Measurements from ENCODE around the gene CEP72. TPM values are rescaled to one million over a fixed set of nuclear protein-coding genes. Genes with fewer than 3 reads are reported as not detected.
"Not testable (repeated sequence)": the region's sequence is repeated elsewhere in the genome, so short reads cannot be mapped to it uniquely, and the experiment has no call there.

Gene CEP72
- total RNA-seq, 1 donor from 2014 or later: 20.1 TPM

DNA sequence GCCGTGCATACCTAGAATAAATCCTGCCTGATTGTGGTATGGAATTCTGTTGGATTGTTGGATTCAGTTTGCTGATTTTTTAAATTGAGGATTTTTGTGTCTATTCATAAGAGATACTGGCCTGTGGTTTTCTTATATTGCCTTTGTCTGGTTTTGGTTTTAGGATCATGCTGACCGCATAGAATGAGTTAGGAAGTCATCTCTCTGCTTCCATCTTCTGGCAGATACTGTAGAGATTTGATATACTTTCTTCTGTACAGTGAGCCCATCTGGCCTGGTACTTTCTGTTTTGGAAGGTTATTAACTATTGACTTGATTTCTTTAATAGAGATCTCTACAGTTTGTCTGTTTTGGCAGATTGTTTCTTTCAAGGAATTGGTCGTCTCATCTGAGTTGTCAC is 14.7 kb downstream of the CEP72 start:
- no peaks in the 10 kb centered on the region for H3K27me3 ChIP-seq
- no peak for TF ChIP-seq POLR2AphosphoS5 (IDR thresholded peaks at IDR 0.05; ENCODE audit: insufficient read depth in 1 of 2, low read depth in 1 of 2)
- TF ChIP-seq POLR2A (IDR thresholded peaks at IDR 0.05): no peak
- TF ChIP-seq, protein P1, sequence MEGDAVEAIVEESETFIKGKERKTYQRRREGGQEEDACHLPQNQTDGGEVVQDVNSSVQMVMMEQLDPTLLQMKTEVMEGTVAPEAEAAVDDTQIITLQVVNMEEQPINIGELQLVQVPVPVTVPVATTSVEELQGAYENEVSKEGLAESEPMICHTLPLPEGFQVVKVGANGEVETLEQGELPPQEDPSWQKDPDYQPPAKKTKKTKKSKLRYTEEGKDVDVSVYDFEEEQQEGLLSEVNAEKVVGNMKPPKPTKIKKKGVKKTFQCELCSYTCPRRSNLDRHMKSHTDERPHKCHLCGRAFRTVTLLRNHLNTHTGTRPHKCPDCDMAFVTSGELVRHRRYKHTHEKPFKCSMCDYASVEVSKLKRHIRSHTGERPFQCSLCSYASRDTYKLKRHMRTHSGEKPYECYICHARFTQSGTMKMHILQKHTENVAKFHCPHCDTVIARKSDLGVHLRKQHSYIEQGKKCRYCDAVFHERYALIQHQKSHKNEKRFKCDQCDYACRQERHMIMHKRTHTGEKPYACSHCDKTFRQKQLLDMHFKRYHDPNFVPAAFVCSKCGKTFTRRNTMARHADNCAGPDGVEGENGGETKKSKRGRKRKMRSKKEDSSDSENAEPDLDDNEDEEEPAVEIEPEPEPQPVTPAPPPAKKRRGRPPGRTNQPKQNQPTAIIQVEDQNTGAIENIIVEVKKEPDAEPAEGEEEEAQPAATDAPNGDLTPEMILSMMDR (IDR thresholded peaks at IDR 0.05): no peak
- no peak for DNase-seq (ENCODE audit: extremely low spot score in 2 of 2)
- no peak overlapping the region for H3K4me3 ChIP-seq
- H3K9me3 ChIP-seq: no peaks in the 10 kb centered on the region
- intact Hi-C loops (cut with DNase I): no loop called here
- H3K4me1 ChIP-seq: no peaks in the 10 kb centered on the region
- peaks cover 0 to 2% of the 10 kb centered on the region in 2 donors for H3K36me3 ChIP-seq
- no peak overlapping the region for H3K27ac ChIP-seq

DNA sequence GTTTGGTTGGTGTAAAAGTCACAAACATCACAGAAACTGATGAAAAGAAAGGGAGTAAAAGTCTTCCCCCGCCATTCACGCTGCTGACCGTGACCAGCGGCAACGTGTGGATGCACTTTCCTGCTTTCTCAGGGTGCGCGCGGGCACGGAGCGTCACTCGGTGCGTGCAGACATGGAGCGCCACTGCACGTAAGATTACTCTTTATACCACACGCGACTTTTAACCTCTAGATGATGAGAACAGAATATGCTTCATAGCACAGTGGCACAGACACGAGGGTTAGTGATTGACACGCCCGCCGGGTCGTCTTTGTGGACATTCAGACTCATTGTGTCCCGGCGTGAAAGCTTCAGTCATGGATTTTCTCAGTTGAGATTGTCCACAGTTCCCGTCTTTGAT is 15.7 kb downstream of the CEP72 start:
- Histone ChIP-seq H3K27me3 (no peaks in the 10 kb centered on the region), H3K9me3 (no peaks in the 10 kb centered on the region), H3K4me3 (no peak overlapping the region), H3K27ac (no peak overlapping the region), H3K4me1 (no peaks in the 10 kb centered on the region), H3K36me3 (no peaks in the 10 kb centered on the region)
- intact Hi-C loops (cut with DNase I): no loop called here
- TF ChIP-seq, protein P1 (IDR thresholded peaks at IDR 0.05): no peak
- TF ChIP-seq POLR2AphosphoS5 (IDR thresholded peaks at IDR 0.05; ENCODE audit: insufficient read depth in 1 of 2, low read depth in 1 of 2) (no peak), POLR2A (IDR thresholded peaks at IDR 0.05) (no peak)
- DNase-seq (ENCODE audit: extremely low spot score in 2 of 2): no peak

DNA sequence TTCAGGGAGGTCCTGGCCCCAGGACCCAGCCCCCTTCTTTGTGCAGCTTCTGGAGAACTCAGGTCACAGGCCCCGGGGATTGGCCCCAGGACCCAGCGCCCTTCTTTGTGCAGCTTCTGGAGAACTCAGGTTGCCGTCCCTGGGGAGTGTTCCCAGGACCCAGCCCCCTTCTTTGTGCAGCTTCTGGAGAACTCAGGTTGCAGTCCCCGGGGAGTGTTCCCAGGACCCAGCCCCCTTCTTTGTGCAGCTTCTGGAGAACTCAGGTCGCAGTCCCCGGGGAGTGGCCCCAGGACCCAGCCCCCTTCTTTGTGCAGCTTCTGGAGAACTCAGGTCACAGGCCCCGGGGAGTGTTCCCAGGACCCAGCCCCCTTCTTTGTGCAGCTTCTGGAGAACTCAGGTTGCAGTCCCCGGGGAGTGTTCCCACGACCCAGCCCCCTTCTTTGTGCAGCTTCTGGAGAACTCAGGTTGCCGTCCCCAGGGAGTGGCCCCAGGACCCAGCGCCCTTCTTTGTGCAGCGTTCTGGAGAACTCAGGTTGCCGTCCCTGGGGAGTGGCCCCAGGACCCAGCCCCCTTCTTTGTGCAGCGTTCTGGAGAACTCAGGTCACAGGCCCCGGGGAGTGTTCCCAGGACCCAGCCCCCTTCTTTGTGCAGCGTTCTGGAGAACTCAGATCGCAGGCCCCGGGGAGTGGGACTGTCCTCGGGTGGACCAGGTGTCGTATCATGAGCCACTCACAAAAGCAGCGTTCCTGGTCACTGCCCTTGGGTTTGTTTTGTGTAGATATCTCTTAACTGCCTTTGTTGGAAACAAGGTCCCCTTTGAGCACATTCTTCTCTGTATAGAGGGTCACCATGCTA is 16.4 kb downstream of the CEP72 start:
- not testable (repeated sequence) for DNase-seq (ENCODE audit: extremely low spot score in 2 of 2); H3K36me3 ChIP-seq

DNA sequence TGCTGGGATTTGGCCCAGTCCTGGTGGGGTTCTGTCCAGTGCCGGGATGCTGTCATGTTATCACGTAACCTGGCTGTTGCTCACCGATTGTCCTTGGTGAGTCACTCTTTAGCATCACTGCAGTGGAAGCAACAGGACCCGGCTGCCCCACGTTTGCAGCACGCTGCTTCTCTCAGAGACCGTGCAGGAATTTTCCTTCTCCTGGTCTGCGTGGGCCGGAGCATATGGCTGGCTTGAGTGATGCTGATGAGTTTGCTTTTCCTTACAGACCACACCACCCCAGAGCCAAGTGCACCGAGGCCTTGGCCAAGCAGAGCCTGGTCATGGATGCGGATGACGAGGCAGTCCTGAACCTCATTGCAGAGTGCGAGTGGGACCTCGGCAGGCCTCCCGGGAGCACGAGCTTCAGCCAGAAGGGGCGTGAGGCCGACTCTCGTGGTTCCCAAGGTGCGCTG is 21.4 kb downstream of the CEP72 start:
- H3K4me3 ChIP-seq: no peak overlapping the region
- H3K9me3 ChIP-seq: no peaks in the 10 kb centered on the region
- no peak for DNase-seq (ENCODE audit: extremely low spot score in 2 of 2)
- intact Hi-C loops (cut with DNase I): no loop called here
- H3K27ac ChIP-seq: no peak overlapping the region
- H3K4me1 ChIP-seq: no peaks in the 10 kb centered on the region
- no peaks in the 10 kb centered on the region for H3K27me3 ChIP-seq
- TF ChIP-seq POLR2A (IDR thresholded peaks at IDR 0.05): no peak
- TF ChIP-seq POLR2AphosphoS5 (IDR thresholded peaks at IDR 0.05; ENCODE audit: insufficient read depth in 1 of 2, low read depth in 1 of 2): no peak
- TF ChIP-seq, protein P1 (IDR thresholded peaks at IDR 0.05): no peak
- peaks cover 0 to 22% of the 10 kb centered on the region in 2 donors for H3K36me3 ChIP-seq

More for the DNA sequence above, 16.4 kb downstream of the CEP72 start:
- H3K4me1 ChIP-seq; H3K9me3 ChIP-seq; H3K27ac ChIP-seq; intact Hi-C loops (cut with DNase I); H3K4me3 ChIP-seq; H3K27me3 ChIP-seq: not testable (repeated sequence)

DNA sequence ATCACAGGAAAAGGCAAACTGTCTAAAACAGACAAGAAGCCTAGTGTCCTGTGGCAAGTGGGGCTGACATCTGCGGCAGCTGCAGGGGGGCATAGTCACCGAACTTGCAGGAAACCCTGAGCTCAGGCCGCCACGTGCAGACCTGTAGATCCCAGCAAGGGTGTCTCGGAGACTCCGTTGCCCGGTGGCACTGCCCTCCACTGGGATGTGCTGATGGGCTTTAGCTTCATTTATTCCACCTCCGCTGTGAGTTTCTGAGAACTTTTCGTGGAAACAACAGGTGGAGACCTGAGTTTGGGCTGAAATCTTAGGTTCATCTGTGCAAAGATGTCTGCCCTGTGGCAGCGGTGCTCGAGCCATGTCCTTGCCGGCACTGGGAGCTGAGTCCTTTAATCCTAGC is 22.1 kb downstream of the CEP72 start:
- H3K4me1 ChIP-seq: no peaks in the 10 kb centered on the region
- no peak for TF ChIP-seq POLR2A (IDR thresholded peaks at IDR 0.05)
- no peak for TF ChIP-seq POLR2AphosphoS5 (IDR thresholded peaks at IDR 0.05; ENCODE audit: insufficient read depth in 1 of 2, low read depth in 1 of 2)
- TF ChIP-seq, protein P1 (IDR thresholded peaks at IDR 0.05): no peak
- H3K36me3 ChIP-seq: peaks cover 0 to 22% of the 10 kb centered on the region in 2 donors
- no peaks in the 10 kb centered on the region for H3K27me3 ChIP-seq
- intact Hi-C loops (cut with DNase I): no loop called here
- no peaks in the 10 kb centered on the region for H3K9me3 ChIP-seq
- no peak overlapping the region for H3K27ac ChIP-seq
- no peak for DNase-seq (ENCODE audit: extremely low spot score in 2 of 2)
- no peak overlapping the region for H3K4me3 ChIP-seq
